ENCODE data around the gene TUB. TPM values are rescaled to one million over a fixed set of nuclear protein-coding genes. Genes with fewer than 3 reads are reported as not detected.

Gene TUB, protein sequence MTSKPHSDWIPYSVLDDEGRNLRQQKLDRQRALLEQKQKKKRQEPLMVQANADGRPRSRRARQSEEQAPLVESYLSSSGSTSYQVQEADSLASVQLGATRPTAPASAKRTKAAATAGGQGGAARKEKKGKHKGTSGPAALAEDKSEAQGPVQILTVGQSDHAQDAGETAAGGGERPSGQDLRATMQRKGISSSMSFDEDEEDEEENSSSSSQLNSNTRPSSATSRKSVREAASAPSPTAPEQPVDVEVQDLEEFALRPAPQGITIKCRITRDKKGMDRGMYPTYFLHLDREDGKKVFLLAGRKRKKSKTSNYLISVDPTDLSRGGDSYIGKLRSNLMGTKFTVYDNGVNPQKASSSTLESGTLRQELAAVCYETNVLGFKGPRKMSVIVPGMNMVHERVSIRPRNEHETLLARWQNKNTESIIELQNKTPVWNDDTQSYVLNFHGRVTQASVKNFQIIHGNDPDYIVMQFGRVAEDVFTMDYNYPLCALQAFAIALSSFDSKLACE
- 14.7 and 17.8 TPM in 2 replicates for total RNA-seq

DNA sequence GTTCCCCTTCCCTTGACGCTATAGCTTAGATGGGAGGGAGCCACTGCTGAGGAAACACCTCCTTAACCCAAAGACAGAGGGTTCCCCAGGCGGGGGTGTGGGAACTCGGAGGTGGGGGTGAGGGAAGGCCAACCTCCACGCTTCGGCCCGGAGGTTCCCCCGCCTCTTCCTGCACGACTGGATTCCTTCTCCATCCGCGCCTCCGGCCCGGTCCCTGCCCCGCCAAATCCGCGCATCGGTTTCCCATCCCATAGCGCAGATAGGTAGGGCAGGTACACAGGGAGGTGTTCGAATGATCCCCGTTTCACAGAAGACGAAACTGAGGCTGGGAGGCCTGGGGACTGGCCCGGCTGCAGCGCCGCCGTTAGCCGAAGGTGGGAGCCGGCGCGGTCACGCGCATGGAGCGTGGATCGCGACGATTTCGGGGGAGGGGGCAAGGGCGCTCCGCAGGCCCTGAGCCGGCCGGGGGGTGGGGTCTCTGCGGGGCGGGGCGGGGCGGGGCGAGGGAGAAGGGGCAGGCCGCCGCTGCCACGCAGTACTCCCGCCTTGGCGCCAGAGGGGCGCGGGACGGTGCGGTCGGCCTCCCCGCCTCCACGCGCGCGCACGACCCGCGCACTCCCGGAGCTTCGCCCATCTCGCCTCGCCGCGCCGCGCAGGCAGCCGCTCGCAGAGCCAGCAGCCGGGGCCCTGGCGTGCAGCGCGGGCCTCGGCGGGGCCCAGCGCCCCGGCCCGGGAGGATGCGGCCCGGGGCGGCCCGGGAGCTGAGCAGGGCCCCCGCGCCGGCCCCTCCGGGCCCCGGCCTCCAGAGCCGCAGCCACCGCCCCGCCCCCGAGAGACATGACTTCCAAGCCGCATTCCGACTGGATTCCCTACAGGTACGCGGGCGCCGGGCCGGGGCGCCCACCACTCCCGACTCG is at the start of gene TUB:
TUB (plus strand) TSS at position 538 of the 917 bp plus-strand sequence; CDS start at position 838, 300 bp downstream.

Other genes starting within 250 kb of the TUB start
- not detected in 2 replicates for gene OR10A6, start 149.9 kb upstream of the TUB start, total RNA-seq
- not detected in 2 replicates for gene OR10A3, start 139.5 kb upstream of the TUB start, total RNA-seq
- gene NLRP10, start 115.8 kb upstream of the TUB start, total RNA-seq, result 2.3 and 2.9 TPM in 2 replicates
- gene EIF3F, start 93.9 kb upstream of the TUB start, total RNA-seq, result 386 and 454 TPM in 2 replicates
- gene RIC3, start 87.8 kb downstream of the TUB start, total RNA-seq, result not detected in 2 replicates
- not detected in 2 replicates for gene LMO1, start 182.7 kb downstream of the TUB start, total RNA-seq

Data from hair follicle dermal papilla cell (primary cell).